OCI-LY7 (cell line): ENCODE measurements around the gene GSK3B. TPM values are rescaled to one million over a fixed set of nuclear protein-coding genes. Genes with fewer than 3 reads are reported as not detected.

Experiments
- BruUV-seq: library from RNA; stranded (reverse); fragments of 400-500 nt; replicated peaks from 2 replicates; lab custom pipeline; 2021; lab: Mats Ljungman, UMichigan
- CTCF ChIA-PET: fragments of 300-600 bp; sonication (Branson Sonifier 250); formaldehyde crosslinking; loops from one replicate; lab custom pipeline; 2022; ENCODE audit warnings: antibody characterized with exemption; ENCODE audit not compliant: unreplicated experiment; lab: Charles Lee
- POLR2A ChIA-PET: fragments of 300-600 bp; sonication (Branson Sonifier 250); formaldehyde crosslinking; loops from one replicate; lab custom pipeline; 2022; ENCODE audit warnings: antibody characterized with exemption; lab: Charles Lee
- DNase-seq: peaks from one replicate; pipeline ENCODE4 v3.0.0-alpha.2; 2015; ENCODE audit warnings: low spot score
- H2AFZ ChIP-seq: fragments of 200-600 bp; sonication (generic), shearing (Covaris generic); 2 replicates; pipeline ENCODE4 v1.6.1; 2014; ENCODE audit warnings: mild to moderate bottlenecking, antibody characterized with exemption, low read length, moderate library complexity
- H3K27ac ChIP-seq: fragments of 200-600 bp; sonication (generic); 2 replicates; pipeline ENCODE4 v1.5.1; 2014; ENCODE audit warnings: mixed run types, low read depth, mild to moderate bottlenecking, moderate library complexity, low read length, inconsistent platforms; ENCODE audit not compliant: poor library complexity, severe bottlenecking
- H3K36me3 ChIP-seq: fragments of 200-600 bp; sonication (generic); 2 replicates; pipeline ENCODE4 v1.6.1; 2014; ENCODE audit warnings: mild to moderate bottlenecking, antibody characterized with exemption, low read length, moderate library complexity, mixed read lengths; ENCODE audit not compliant: insufficient read depth
- H3K4me1 ChIP-seq: fragments of 200-600 bp; sonication (generic); 2 replicates; pipeline ENCODE4 v1.5.1; 2014; ENCODE audit warnings: mild to moderate bottlenecking, low read length; ENCODE audit not compliant: insufficient read depth, poor library complexity, severe bottlenecking
- H3K4me2 ChIP-seq: fragments of 200-600 bp; sonication (generic); 2 replicates; pipeline ENCODE4 v1.6.1; 2014; ENCODE audit warnings: mild to moderate bottlenecking, low read length
- H3K4me3 ChIP-seq: fragments of 200-600 bp; sonication (generic); 2 replicates; pipeline ENCODE4 v1.5.1; 2014; ENCODE audit warnings: mild to moderate bottlenecking, low read depth, low read length; ENCODE audit not compliant: poor library complexity, severe bottlenecking
- H3K79me2 ChIP-seq: fragments of 200-600 bp; sonication (generic); 2 replicates; pipeline ENCODE4 v1.6.1; 2016; ENCODE audit warnings: low read depth, mild to moderate bottlenecking, low read length, moderate library complexity, mixed read lengths; ENCODE audit not compliant: insufficient read depth
- H3K9me2 ChIP-seq: fragments of 200-600 bp; sonication (generic); 2 replicates; pipeline ENCODE4 v1.6.1; 2016; ENCODE audit warnings: mild to moderate bottlenecking, low read length, mixed read lengths; ENCODE audit not compliant: insufficient read depth
- H3K9me3 ChIP-seq: fragments of 200-600 bp; sonication (generic); 2 replicates; pipeline ENCODE4 v1.6.1; 2014; ENCODE audit warnings: mild to moderate bottlenecking, mixed run types, low read length, mixed read lengths
- H4K20me1 ChIP-seq: fragments of 200-600 bp; sonication (generic); 2 replicates; pipeline ENCODE4 v1.6.1; 2014; ENCODE audit warnings: mild to moderate bottlenecking, antibody characterized with exemption, low read length, moderate library complexity, mixed read lengths; ENCODE audit not compliant: insufficient read depth
- CTCF ChIP-seq: fragments of 200-600 bp; sonication (generic); conservative IDR thresholded peaks from 2 replicates; pipeline ENCODE4 v1.5.1; 2014; ENCODE audit warnings: mild to moderate bottlenecking, antibody characterized with exemption, low read length, moderate library complexity, mixed read lengths
- EZH2phosphoT487 ChIP-seq: fragments of 200-600 bp; sonication (generic); IDR thresholded peaks from 2 replicates; pipeline ENCODE4 v1.6.1; 2018; ENCODE audit warnings: low read depth, borderline replicate concordance, mild to moderate bottlenecking, mixed run types, antibody characterized with exemption, low read length, moderate library complexity, mixed read lengths
- intact Hi-C: fragments of 100-400 bp; cut with micrococcal nuclease; formaldehyde crosslinking; loops from one replicate; pipeline ENCODE4 v1.10.0; 2022; ENCODE audit not compliant: unreplicated experiment
- total RNA-seq, 2 experiments: library from RNA; depleted of rRNA in 1 of 2; stranded (reverse); fragments of >200 nt in 1 of 2; shearing (Covaris generic) in 1 of 2; gene quantifications; 2 replicates each; pipeline ENCODE4 v1.2.3, GENCODE V29; 2014 to 2022

GSK3B gene
- total RNA-seq, 2 experiments from 2014 or later = 26.6 to 40.9 TPM

GRCh38 chr3:120081719-120082118 lies 12.5 kb downstream of the GSK3B start:
- Histone ChIP-seq H3K9me3 (no peaks in the 10 kb centered on the region), H3K4me2 (no peak overlapping the region), H3K9me2 (no peaks in the 10 kb centered on the region), H2AFZ (no peak overlapping the region), H3K4me3 (no peak overlapping the region), H4K20me1 (peaks cover 4% of the 10 kb centered on the region), H3K27ac (no peak overlapping the region), H3K79me2 (peaks cover 99% of the 10 kb centered on the region), H3K36me3 (peaks cover 47% of the 10 kb centered on the region), H3K4me1 (no peaks in the 10 kb centered on the region)
- BruUV-seq = no TSS peak
- intact Hi-C loops = no loop called here
- ChIA-PET POLR2A (interaction anchor here (0.6 to 6.1 kb wide), 5 partner anchors 9 to 614 kb away, joined by 3 to 31 read pairs (median 8); partner anchors contain the start of gene GSK3B), CTCF (no interaction called here)
- DNase-seq = no peak
- TF ChIP-seq EZH2phosphoT487 (no peak), CTCF (no peak)

GRCh38 chr3:120080836-120081235 lies 13.4 kb downstream of the GSK3B start:
- H3K9me2 ChIP-seq = no peaks in the 10 kb centered on the region
- H3K36me3 ChIP-seq = peaks cover 53% of the 10 kb centered on the region
- 0 out of 2 replicates have a peak, but pooled peaks cover 4% of the 10 kb centered on the region for H3K9me3 ChIP-seq
- no peak overlapping the region for H2AFZ ChIP-seq
- TF ChIP-seq EZH2phosphoT487 = no peak
- TF ChIP-seq CTCF = no peak
- H4K20me1 ChIP-seq = peaks cover 4% of the 10 kb centered on the region
- H3K4me3 ChIP-seq = no peak overlapping the region
- no peak overlapping the region for H3K27ac ChIP-seq
- intact Hi-C loops = no loop called here
- POLR2A ChIA-PET = interaction anchor here (1.1 to 6.1 kb wide), 2 partner anchors 10 to 14 kb away, joined by 3 to 31 read pairs; partner anchors contain the start of gene GSK3B
- DNase-seq = no peak
- peaks cover 97% of the 10 kb centered on the region for H3K79me2 ChIP-seq
- CTCF ChIA-PET = no interaction called here
- no peaks in the 10 kb centered on the region for H3K4me1 ChIP-seq
- no peak overlapping the region for H3K4me2 ChIP-seq
- BruUV-seq = no TSS peak

- Histone ChIP-seq H3K4me3 (no peak overlapping the region), H3K79me2 (peaks cover 97% of the 10 kb centered on the region), H4K20me1 (0 out of 2 replicates have a peak, but pooled peaks cover 4% of the 10 kb centered on the region), H3K9me3 (peaks cover 18% of the 10 kb centered on the region; the same call in 1 of the 2 replicates), H3K27ac (no peak overlapping the region), H3K36me3 (peaks cover 62% of the 10 kb centered on the region), H2AFZ (no peak overlapping the region), H3K4me2 (no peak overlapping the region), H3K9me2 (no peaks in the 10 kb centered on the region), H3K4me1 (peaks cover 4% of the 10 kb centered on the region)
- CTCF ChIA-PET = no interaction called here
- no TSS peak for BruUV-seq
- DNase-seq = no peak
- intact Hi-C loops = no loop called here
- POLR2A ChIA-PET = interaction anchor here (0.6 to 1.7 kb wide), 2 partner anchors 18 to 1670 kb away, joined by 3 to 7 read pairs; no protein-coding TSS in a partner anchor
- TF ChIP-seq CTCF = no peak
- no peak for TF ChIP-seq EZH2phosphoT487
Observed at GRCh38 chr3:120077731-120078130, 16.5 kb downstream of the GSK3B start.
